GM10266 (cell line): ENCODE results near the gene COL6A1.

Experiments used
- DNase-seq: peaks from one replicate; pipeline ENCODE4 v3.0.0; 2012; ENCODE audit errors: extremely low spot score
- CTCF ChIP-seq: IDR thresholded peaks from 2 replicates; pipeline ENCODE4 v1.5.1; 2012; ENCODE audit warnings: mild to moderate bottlenecking, low read depth; ENCODE audit not compliant: control insufficient read depth, insufficient read depth; ENCODE audit errors: missing control alignments

COL6A1 gene, protein sequence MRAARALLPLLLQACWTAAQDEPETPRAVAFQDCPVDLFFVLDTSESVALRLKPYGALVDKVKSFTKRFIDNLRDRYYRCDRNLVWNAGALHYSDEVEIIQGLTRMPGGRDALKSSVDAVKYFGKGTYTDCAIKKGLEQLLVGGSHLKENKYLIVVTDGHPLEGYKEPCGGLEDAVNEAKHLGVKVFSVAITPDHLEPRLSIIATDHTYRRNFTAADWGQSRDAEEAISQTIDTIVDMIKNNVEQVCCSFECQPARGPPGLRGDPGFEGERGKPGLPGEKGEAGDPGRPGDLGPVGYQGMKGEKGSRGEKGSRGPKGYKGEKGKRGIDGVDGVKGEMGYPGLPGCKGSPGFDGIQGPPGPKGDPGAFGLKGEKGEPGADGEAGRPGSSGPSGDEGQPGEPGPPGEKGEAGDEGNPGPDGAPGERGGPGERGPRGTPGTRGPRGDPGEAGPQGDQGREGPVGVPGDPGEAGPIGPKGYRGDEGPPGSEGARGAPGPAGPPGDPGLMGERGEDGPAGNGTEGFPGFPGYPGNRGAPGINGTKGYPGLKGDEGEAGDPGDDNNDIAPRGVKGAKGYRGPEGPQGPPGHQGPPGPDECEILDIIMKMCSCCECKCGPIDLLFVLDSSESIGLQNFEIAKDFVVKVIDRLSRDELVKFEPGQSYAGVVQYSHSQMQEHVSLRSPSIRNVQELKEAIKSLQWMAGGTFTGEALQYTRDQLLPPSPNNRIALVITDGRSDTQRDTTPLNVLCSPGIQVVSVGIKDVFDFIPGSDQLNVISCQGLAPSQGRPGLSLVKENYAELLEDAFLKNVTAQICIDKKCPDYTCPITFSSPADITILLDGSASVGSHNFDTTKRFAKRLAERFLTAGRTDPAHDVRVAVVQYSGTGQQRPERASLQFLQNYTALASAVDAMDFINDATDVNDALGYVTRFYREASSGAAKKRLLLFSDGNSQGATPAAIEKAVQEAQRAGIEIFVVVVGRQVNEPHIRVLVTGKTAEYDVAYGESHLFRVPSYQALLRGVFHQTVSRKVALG

GRCh38 chr21:45981151-45982091 lies at the start of gene COL6A1:
TSS of gene COL6A1 (plus strand) at chr21:45981770. CDS start at chr21:45981851, 81 bp downstream.
- TF ChIP-seq CTCF: no peak
- DNase-seq: peak; percentile 80

DNA sequence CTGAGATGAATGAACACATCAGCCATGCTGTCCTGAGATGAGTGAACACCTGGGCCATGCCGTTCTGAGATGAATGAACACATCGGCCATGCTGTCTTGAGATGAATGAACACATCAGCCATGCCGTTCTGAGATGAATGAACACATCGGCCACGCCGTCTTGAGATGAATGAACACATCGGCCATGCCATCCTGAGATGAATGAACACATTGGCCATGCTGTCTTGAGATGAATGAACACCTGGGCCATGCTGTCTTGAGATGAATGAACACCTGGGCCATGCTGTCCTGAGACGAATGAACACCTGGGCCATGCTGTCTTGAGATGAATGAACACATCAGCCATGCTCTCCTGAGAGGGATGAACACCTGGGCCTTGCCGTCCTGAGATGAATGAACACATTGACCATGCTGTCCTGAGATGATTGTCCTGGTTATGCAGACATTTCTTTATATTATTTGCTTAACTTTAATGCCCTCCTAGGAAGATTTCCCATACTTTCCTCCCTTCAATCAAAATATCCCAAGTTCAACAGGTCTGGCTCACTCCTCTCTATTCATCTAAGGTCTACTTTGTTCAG lies 48.6 kb upstream of the COL6A1 start:
- no peak for TF ChIP-seq CTCF
- no peak for DNase-seq

DNA sequence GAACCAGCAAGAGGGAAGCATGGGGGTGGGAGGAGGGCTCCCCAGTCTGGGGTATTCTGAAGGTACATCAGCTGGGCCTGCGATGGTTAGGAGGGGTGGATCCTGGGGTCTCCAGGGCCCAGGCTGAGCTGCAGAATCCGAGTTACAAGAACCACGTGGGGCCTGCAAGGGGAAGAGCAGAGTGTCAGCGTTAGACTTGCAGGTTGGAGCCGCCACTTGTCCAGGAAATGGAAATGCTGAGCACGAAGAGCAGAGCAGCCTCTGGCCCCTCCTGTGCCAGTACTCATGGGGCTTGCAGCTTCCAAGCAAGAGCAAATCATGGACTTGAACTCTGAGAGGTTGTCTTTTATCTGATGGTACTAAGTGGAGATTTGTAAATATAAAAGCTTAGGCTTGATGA lies 47.5 kb upstream of the COL6A1 start:
- TF ChIP-seq CTCF: no peak
- no peak for DNase-seq

GRCh38 chr21:45934554-45934953 lies 47.0 kb upstream of the COL6A1 start:
- DNase-seq: no peak
- no peak for TF ChIP-seq CTCF

GRCh38 chr21:45935628-45936027 lies 45.9 kb upstream of the COL6A1 start:
- DNase-seq: no peak
- TF ChIP-seq CTCF: no peak

DNA sequence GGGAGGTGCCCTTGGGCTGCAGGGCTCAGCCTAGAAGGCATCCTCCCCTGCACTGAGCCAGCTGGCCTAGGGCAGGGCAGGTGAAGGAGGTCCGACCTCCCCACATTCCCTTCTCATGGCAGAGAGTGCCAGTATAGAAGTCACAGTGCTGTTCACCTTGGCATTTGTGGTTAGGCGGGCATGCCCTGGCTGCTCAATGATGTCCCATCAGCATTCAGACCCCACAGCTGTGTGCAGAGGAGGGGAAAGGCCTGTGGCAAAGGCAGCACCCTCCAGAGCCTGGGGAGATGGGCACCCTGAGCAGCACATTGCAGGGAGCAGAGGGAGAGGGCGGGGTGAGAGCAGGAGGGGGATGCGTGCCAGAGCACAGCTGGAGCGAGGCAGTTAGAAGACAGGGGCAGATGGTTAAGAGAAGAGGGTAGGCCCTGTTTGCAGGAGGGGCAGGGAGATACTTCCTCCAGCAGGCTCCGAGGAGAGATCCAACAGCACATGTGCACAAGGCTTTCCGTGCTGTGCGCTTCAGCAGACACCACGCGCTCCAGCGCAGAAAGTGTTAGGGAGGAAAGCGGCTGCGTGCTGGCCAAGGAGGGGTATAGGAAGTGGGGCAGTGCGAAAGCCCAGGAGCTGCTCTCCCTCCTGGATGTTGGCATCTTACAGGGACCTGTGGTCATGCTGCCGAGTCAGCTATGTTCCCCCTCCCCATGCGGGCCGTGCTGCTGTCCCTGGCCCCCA lies 43.7 kb upstream of the COL6A1 start:
- no peak for TF ChIP-seq CTCF
- no peak for DNase-seq
